ENCODE measurements around the gene MAB21L1. TPM values are rescaled to one million over a fixed set of nuclear protein-coding genes. Genes with fewer than 3 reads are reported as not detected.

Gene MAB21L1
- total RNA-seq, 1 experiment from 2014 or later, result not detected

GRCh38 chr13:35512271-35512920 lies 35.9 kb upstream of the MAB21L1 start:
- Histone ChIP-seq H3K18ac (ENCODE audit: insufficient read length, low read depth, low read length) (no peak overlapping the region), H2AFZ (ENCODE audit: low read length) (no peak overlapping the region), H3T11ph (ENCODE audit: low read length) (no peak overlapping the region), H3K27me3 (ENCODE audit: insufficient read depth, low read length) (no peaks in the 10 kb centered on the region), H3K9ac (ENCODE audit: extremely low read depth, insufficient read length, low read length) (no peak overlapping the region), H3K56ac (ENCODE audit: insufficient read length, low read depth, low read length) (no peak overlapping the region), H3K14ac (ENCODE audit: insufficient read depth, low read length) (no peak overlapping the region; the same call in 1 of the 2 replicates), H4K91ac (ENCODE audit: insufficient read length, low read depth, low read length) (no peak overlapping the region), H3K27ac (ENCODE audit: insufficient read length, low read depth, low read length) (peak overlapping the region; percentile 61), H3K23ac (ENCODE audit: insufficient read length, low read depth, low read length) (no peak overlapping the region), H2AK5ac (ENCODE audit: insufficient read length, low read length) (no peak overlapping the region), H3K4me1 (ENCODE audit: insufficient read depth, low read length) (peaks cover 7% of the 10 kb centered on the region), H2BK15ac (ENCODE audit: low read depth, low read length) (no peak overlapping the region), H3K4ac (ENCODE audit: low read depth, low read length) (no peak overlapping the region), H2BK5ac (ENCODE audit: insufficient read length, low read length) (no peak overlapping the region), H3K4me2 (ENCODE audit: insufficient read depth, insufficient read length, low read length) (no peak overlapping the region), H2BK12ac (ENCODE audit: insufficient read length, low read depth, low read length) (no peak overlapping the region), H3K79me1 (ENCODE audit: insufficient read depth, low read depth, low read length, poor library complexity, severe bottlenecking) (no peaks in the 10 kb centered on the region), H4K5ac (ENCODE audit: insufficient read length, low read depth, low read length) (no peak overlapping the region), H3K79me2 (ENCODE audit: insufficient read depth, low read length) (no peaks in the 10 kb centered on the region), H2BK120ac (ENCODE audit: low read depth, low read length, poor library complexity, severe bottlenecking) (no peak overlapping the region), H3K9me3 (ENCODE audit: control insufficient read depth, low read depth, low read length) (no peaks in the 10 kb centered on the region), H4K20me1 (ENCODE audit: control insufficient read depth, insufficient read depth, insufficient read length) (no peaks in the 10 kb centered on the region), H2BK20ac (ENCODE audit: low read depth, low read length, poor library complexity, severe bottlenecking) (no peak overlapping the region), H3K23me2 (ENCODE audit: insufficient read length, low read depth, low read length, poor library complexity, severe bottlenecking) (no peaks in the 10 kb centered on the region), H4K8ac (replicated peaks; ENCODE audit: insufficient read length, low read depth, low read length) (no peak overlapping the region)
- TF ChIP-seq CTCF (conservative IDR thresholded peaks at IDR 0.05), result no peak
- Mint-ChIP-seq H3K4me1 (peaks cover 14% of the 10 kb centered on the region in 2 experiments), H3K27me3 (ENCODE audit: low read depth) (no peaks in the 10 kb centered on the region), H3K4me3 (no peak overlapping the region), H3K9me3 (no peaks in the 10 kb centered on the region), H3K27ac (peak overlapping the region in 2 of 3 experiments; percentile 30 to 77; a peak in 4 of 7 replicates), H3K36me3 (ENCODE audit: insufficient read depth in 1 of 3, low read depth in 3 of 3) (no peaks in the 10 kb centered on the region)
- no peak for DNase-seq
- no CpG with 5 or more reads among the region's 5 CpGs for WGBS (ENCODE audit: extremely low coverage, insufficient read length, low lambda C conversion rate)

All from H9 (cell line).